HG03135 (cell line): ENCODE results near the gene TRMT1.

Experiments used
- ATAC-seq: cut with Tn5 transposase; IDR thresholded peaks from one replicate; pipeline ENCODE4 v1.9.1; 2021; ENCODE audit warnings: mild to moderate bottlenecking, moderate library complexity; ENCODE audit not compliant: unreplicated experiment

The TRMT1 gene

DNA sequence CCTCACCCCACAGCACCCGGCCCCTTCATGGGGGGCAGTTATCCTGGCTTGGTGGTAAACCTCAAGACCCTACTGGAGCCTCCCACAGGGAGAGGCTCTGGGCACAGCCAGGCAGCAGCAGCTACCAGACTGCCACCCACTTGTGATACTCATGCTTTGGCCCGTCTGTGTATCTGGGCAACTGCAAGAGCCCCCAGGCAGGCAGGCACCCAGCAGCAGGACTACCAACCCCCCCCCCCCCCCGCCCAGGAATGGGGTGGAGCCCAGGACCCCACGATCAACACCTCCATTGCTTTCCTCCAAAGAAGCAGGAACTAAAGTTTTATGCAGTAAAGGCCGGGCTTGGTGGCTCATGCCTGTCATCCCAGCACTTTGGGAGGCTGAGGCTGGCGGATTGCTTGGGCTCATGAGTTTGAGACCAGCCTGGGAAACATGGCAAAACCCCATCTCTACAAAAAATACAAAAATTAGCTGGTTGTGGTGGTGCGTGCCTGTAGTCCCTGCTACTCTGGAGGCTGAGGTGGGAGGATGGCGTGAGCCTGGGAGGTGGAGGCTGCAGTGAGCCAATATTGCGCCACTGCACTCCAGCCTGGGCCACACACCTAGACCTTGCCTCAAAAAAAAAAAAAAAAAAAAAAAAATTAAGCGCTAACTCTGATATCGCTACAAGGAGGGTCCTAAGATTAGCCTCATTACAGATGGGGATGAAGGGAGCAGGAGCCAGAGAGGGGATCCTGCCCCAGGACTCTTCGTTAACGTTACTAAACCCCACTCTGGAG lies 12.8 kb downstream of the TRMT1 start:
- no peak for ATAC-seq

DNA sequence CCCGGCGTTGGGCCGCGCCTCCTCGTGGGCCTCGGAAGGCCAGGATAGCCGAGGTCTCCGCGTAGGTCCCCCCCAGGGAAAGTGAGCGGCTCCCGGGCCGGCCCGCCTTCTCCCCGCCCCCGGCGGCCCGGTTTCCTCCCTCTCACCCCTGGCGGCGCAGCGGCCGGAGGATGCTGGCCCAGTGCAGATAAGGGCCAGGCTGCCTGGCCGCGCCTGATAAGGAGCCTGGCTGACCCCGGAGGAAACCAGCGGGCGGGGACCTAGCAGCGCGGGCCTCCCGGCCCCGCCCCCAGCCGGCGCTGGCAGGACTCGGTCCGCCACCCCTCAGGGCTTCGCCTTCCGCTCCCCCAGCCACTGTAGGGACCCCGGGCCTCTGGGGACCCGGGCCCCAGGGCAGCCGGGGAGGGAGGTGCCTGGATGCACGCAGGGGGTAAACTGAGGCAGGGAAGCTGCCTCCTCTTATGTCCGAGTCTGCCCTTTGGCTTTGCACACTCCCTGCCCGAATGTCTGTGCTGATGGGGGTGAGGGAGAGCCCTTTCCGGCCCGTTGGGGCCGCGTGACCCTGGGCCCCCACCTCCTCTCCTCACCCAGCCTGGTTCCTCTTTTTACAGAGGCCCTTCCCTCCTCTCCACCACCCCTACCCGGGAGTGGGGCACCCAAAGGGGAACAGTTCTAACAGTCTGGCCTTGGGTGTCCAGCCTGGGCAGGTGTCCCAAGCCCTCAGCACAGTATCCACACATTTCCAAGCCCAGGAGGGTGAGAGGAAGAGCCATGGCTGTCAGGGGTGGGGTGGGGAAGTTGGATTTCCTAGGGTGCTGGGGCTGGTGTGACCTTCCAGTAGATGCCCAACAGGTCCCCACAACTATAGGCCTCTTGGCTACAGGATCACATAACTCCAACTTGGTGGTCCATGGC lies 13.6 kb downstream of the TRMT1 start, which contains the start of gene LYL1:
LYL1 (minus strand) TSS at position 193 of the 915 bp plus-strand sequence. CDS start 1,687 bp downstream, outside the sequence.
- ATAC-seq, result peak; percentile 36

DNA sequence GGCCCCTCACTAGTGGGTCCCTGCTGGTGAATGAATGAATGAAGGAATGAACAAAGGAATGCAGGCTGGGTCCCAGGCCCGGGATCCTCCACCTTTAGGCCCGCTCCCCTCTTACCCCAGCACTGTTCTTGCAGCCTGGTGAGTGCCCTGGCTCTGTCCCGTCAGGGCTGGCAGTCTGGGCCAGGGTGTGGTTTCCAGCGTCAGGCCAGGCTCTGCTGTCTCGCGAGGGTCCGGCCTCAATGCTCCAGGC lies 14.2 kb downstream of the TRMT1 start:
- ATAC-seq, result no peak

DNA sequence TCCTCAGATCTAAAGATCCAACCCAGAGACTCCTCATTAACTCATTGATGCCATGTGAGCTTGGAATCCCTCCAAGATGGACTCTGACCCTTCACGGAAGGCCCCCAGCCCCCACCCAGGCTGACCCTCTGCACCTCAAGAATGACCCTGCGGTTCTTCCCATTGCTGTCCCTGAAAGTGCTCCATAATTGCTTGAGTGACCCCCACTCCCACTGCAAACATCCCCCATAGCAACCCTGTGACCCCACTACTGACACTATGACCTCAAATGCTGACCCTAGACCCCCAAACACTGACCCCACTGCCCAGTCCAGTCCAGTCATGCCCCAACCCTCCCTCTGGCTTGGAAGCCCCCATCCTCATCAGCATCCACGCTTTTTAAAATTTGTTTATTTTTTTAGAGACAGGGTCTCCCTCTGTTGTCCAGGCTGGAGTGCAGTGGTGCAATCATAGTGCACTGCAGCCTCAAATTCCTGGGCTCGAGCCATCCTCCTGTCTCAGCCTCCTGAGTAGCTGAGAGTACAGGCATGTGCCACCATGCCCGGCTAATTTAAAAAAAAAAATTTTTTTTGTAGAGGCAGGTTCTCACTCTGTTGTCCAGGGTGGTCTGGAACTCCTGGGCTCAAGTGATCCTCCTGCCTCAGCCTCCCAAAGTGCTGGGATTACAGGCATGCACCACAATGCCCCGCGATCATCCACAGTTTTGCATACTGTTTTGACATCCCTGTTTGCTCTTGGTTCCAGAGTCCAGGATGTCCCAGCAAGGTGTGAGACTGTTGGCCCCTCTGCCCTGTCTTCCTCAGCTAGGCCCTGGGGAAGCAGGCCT lies 14.7 kb downstream of the TRMT1 start:
- ATAC-seq, result no peak

DNA sequence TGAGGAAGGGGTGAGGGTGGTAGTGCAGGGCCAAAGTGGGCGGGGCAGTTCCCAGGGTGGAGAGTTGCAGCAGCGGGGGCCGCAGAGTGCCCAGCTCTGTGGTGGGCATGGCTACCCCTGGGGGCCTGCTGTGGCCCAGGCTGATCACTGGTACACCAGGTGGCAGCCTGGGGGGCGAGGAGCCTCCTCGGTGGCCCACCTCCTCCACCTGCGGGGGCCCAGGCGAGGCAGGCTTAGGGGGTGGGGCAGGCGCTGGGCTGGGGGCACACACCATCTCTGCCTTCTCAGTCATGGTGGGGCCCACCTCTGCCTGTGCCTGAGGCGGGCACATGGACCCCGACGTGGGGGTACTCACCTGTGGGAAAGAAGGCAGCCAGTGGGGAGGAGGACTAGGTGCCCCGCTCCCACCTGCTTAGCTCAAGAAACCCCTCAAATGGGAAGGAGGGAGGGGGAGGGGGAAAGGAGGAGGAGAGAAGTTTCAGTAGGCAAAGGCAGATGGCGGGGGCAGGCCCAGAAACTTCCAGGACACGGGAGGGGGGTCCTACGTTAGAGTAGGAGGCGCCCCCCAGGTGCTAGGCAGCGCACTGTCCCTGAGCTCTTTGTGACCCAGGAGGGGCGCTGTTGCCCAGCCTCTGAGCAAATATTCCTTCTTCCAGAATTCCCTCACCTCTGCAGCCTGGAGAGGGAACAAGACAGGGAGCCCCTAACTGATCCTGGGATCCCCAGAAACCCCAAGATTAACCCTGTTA lies 15.5 kb downstream of the TRMT1 start:
- ATAC-seq, result no peak

DNA sequence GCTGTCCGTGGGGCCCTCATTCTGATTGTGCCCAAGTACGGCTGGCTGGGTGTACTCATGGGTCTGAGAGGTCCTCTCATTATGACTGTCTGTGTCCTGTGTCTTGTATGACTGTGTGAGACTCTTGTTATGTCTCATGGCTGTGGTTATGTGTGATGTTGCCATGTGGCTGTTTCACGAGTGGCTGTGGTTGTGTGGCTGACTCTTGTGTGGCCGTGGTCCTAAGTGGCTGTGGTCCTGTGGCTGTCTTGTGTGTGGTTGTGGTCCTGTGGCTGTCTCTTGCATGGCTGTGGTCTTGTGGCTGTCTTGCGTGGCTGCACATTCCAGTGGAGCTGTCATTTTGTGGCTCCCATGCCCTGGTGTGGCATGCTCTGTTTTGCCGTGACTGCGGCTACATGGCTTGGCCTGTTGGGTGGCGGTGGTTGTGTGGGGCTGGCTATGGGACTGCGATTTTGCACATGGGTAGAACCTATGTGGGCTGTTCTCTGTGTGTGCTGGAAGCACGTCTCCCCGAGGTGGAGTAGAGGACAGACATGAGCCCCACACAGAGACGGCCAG lies 16.4 kb downstream of the TRMT1 start:
- ATAC-seq, result no peak

DNA sequence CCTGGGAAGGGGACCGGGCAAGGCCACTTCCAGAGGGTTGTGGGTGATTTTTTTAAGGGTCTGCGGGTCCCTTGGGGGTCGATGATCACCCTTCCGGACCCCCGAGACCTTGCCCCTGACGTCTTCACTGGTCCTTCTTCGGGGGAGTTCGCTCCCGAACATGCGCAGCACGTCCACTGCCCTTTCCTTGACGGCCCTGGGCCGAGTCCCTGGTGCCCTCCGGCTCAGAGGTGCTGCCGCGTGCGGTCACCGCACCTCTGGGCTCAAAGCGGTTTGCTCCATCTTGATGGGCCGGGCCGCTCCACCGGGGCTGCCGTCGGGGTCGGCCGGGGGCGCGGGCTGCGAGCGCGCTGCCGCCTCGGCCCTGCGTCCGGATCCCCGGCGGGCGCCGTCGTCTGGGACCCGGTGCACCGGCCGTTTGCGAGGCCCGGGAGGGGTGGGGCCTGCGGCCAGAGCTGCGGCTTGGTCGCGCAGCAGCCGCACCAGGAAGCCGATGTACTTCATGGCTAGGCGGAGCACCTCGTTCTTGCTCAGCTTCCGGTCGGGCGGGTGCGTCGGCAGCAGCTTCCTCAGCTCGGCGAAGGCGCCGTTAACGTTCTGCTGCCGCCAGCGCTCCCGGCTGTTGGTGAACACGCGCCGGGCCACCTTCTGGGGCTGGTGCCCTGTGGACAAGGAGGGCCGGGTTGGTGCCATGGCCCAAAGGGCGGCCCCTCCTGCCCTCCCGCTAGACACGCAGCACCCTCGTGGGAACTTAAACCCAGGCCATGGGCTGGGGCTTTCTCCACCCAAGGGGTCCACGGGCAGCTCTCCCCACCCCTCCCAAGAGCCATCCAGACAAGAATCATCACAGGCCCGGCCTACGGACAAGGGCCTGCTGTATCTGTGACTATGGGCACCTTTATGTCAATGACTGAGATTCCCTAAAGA lies 17.2 kb downstream of the TRMT1 start:
- no peak for ATAC-seq

DNA sequence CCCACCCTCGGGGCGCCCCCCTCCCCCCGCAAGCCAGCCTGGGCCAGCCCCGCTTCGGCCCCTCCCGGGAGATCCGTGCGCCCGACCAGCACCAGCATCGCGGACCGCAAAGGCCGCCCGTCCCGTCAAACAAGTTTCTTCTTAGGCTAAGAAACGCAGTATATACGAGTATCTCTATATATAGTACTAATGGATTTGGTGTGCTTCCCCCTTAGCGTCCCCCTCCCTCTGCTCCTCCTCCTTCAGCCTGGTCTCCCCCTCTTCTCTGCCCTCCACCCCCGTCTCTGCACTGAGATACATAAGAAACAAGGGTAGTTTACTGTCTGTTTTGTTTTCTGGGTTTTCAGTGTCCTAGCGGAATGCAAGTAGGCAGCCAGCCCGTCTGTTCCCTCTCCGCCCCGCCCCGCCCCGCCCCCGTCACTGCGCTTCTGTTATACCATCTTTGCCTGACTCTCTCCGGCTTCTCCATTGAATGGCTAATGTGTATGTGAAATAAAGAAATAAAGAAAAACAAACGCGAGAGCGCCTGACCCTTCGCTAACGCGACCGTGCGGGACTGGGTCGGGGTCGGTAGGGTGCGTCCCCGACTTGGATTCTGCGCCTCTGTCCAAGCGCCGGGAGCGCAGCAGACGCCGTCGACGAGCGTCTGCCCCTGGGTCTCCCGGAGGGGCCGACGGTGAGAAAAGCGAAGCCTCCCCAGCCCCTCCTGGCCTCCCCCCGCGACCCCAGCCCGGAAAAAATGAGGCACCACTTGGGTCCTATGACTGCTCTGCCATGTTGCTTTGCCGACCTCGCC lies 18.1 kb downstream of the TRMT1 start:
- no peak for ATAC-seq

DNA sequence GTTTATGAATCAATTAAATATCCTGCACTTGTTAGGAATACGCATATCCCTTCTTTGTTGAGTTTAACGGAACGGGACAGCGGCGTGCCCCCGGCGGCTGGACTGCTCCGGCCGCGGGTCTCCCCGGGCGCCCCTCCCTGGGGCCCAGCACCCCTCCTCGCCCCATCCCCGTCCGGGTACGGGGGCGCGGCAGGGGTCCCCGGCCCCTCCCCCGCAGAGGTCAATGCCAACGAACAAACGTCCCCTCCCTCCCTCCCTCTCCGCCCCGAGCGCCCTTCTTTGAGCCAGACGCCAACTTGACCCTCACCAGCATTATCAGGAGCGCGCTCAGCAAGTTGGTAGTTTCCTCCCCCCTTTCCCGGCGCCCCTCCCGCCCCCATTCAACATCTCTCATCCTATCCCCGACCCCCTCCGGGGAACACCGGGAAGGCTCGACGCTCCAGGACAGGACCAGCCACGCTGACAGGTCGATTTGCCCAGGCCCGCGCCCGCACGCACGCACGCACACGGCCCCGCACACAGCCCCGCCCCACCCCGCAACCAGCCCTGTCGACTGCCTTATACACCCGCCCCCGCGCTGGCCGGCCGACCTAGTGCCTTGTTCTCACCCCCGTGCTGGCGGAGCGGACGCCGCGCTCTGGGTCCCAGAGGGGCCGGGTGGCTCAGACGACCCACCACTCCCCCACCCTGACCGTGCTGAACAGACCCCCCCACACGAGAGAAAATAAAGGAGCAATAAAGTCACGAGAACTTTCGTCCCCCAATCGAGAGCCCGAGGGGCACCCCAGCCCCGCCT lies 18.9 kb downstream of the TRMT1 start:
- ATAC-seq, result no peak

DNA sequence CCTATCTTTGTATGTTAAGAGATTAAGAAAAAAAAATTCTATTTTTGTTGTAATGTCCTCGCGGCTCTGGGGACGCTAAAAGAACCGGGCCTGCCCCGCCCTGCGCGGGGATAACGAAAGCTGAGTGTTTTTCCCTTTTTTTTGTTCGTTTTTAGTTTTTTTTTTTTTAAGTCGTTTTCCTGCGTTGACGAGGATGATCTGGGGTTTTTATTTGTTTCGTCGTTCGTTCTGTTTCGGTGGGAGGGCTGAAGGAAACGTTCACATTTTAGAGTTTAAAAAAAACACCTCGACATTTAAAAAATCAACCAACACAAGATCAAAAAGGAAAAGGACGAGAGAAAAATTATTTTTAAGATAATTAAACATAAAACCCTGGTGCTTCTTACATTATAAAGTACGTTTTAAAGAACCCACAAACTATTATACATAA lies 19.5 kb downstream of the TRMT1 start:
- no peak for ATAC-seq

DNA sequence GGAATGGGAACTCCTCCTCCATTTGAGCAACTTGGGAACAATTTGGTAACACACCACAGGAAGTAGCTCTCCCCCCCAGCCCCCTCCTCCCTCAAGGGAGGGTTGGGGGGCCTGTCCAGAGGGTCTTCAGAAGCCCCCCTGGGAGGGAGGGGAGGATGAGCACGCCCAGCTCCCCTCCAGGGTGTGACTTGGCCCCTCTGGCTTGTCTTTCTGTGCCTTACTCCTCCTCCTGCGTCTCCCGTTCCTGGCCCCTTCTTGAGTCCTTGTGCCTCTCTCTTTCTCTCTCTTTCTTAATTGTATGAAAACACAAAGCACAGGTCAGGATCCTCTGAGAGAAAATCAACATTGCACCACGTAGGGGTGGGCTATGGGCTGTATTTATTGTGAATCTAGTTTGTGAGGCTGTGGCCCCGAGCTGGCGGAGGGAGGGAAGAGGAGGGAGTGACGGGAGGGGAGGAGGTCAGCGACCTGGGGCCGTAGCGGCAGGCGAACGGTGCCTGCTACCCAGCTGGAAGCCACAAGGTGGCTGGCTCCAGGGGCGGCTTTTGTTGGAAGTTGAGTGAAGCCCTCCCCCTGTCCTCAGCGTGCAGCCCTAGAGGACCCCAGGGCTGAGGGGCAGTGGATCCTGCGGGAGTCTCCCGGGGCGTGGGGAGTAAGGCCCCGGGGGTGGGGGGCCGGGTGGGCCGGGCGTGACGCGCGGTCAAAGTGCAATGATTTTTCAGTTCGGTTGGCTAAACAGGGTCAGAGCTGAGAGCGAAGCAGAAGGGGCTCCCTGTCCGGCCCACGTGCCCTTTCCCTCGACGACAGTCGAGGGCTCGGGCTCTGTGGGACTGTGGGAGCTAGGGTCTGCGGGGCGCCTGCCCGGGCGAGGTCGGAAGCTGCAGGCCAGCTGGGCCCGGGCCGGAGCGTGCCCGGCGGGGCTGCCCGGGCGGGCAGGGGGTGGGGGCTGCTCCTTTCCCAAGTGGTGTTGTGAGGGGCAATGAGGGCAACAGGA lies 20.3 kb downstream of the TRMT1 start:
- no peak for ATAC-seq

DNA sequence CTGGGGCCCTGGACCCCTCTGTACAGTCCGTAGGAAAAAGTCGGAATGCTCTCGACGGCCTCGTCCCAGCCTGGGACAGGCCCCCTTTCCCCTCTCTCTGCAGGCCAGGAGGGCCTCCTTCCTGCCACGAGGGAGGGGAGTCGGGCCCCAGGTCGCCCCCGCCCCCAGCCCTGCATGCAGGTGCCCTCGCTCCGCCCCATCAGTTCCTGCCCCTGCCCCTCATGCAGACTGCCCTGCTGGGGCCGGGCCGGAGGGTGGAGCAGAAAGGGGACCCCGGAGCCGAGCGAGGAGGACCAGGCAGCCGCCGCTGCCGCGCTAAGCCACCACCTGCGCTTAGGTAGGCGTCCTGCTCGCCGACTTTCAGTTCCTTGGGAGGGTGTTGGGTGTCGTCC lies 21.2 kb downstream of the TRMT1 start:
- no peak for ATAC-seq

DNA sequence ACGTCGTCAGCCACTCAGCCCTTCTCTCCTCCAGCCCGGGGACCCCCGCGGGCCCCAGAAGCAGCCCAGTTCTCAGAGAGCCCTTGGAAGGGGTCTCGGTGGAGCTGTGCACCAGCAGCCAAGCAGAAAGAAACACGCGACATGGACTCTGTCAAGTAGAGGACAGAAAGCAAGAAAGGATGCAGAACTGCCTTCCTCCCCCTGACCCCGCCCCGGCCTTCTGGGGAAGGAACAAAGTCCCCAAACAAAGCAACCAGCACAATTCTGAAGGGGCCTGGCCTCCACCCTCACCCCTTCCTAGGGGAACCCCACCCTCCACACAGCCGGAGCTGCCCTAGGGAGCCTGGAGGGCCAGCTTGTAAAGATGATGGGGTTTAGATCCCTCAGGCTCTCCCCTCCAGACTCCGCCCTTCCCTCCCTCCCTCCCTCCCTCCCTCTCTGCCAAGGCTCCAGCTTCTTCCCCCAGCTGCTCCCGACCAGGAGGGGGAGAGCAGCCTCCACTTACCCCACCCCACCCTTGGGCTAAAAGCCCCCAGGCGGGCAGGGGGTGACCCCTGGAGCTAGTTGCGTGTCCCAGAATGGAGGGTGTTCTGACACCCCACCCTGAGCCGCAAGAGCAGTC lies 21.7 kb downstream of the TRMT1 start:
- no peak for ATAC-seq

DNA sequence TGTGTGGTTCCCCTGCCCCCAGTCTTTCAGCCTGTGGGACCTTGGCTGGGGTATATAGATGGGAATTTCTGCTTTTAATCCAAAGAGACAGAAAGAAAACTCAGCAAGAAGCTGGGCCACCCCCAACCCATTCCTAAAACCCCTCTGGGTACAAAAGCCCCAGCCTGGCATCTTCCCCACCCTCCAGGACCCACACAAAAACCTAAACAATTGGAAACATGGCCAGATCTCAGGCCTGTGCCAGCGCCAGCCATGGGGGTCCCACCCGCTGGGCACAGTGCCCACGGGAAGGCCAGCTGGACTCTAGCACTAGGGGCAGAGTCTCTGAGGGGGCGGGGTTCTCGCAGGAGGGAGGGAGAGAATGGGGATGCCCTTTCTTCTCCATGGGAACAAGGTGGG lies 22.4 kb downstream of the TRMT1 start:
- no peak for ATAC-seq

DNA sequence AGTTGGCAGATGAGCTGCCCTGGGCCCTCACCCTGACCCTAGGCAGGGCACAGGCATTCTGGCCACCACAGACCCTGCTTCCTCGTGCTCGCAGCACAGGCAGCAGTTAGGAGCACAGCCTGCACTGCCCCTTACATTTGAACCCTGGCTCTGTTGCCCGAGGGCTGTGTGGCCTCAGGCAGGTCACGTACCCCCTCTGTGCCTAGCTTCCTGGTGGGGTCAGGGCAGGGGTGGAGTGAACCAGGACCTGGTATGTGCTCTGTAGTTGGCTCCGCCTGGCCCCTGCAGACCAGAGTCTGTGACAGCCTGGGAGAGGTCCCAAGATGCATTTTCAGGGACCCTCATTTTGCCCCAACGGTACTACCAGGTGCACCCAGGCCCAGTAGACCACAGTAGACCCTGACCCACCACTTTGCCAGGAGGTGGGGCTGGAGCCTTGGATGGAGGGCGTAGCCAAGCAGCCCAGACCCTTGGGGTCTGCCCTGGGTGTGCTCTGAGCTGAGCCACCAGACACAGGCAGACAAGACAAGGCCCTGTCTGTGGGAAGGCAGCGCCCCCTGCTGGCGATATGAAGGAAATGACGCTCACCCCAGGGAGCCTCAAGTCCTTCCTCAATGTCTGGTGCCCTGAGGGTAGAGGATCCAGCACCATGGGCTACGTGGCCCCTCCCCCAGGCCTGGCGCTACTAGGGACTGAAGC lies 23.0 kb downstream of the TRMT1 start:
- ATAC-seq, result no peak
